ENCODE measurements around the gene MATK.

- no peak for TF ChIP-seq POLR2AphosphoS5 (IDR thresholded peaks at IDR 0.05; ENCODE audit: low read depth, low read length)
- no peak for TF ChIP-seq POLR2A (IDR thresholded peaks at IDR 0.05; ENCODE audit: low read depth, low read length)
Observed at GRCh38 chr19:3738477-3739220, 47.5 kb downstream of the MATK start.

Data from GM12892 (cell line).